Esophagus squamous epithelium (tissue), 4 donors: ENCODE measurements around the gene UNK.
A peak's percentile ranks its signal among the peaks of the same experiment; 100 is the strongest.

Experiments
- CTCF ChIP-seq, 6 experiments: fragments of 450-650 bp in 4 of 6; fragments of 200-600 bp in 2 of 6; sonication (generic) in 2 of 6; IDR thresholded peaks; one replicate each; pipeline ENCODE4 v1.5.1; 2016 to 2019; ENCODE audit warnings: antibody characterized with exemption in 6 of 6, mild to moderate bottlenecking in 4 of 6, moderate library complexity in 4 of 6
- POLR2A ChIP-seq, 4 donors: fragments of 450-650 bp; IDR thresholded peaks; one replicate each; pipeline ENCODE4 v1.6.1; 2017; ENCODE audit warnings: antibody characterized with exemption in 4 of 4, mild to moderate bottlenecking in 4 of 4, moderate library complexity in 3 of 4

GRCh38 chr17:75830164-75831031, 45.8 kb downstream of the UNK start:
- TF ChIP-seq CTCF (IDR thresholded peaks at IDR 0.05) (peak in 4 of 6 experiments; percentile 33 to 52 (median 34)), POLR2A (IDR thresholded peaks at IDR 0.05) (no peak)
